CD4-positive, alpha-beta T cell (primary cell): ENCODE data around the gene SUMO4. TPM values are rescaled to one million over a fixed set of nuclear protein-coding genes. Genes with fewer than 3 reads are reported as not detected.

Experiments used
- ATAC-seq: fragments of 200-7000 bp; cut with Tn5 transposase; one replicate; pipeline ENCODE4 v1.10.0; 2022; ENCODE audit warnings: mild to moderate bottlenecking; ENCODE audit not compliant: poor library complexity
- CTCF ChIA-PET: fragments of 350-600 bp; sonication (Branson Sonifier 250); formaldehyde crosslinking; loops from one replicate; lab custom pipeline; 2021; ENCODE audit warnings: antibody characterized with exemption, inconsistent platforms; lab: Charles Lee
- POLR2A ChIA-PET: fragments of 350-600 bp; sonication (Branson Sonifier 250); formaldehyde crosslinking; loops from one replicate; lab custom pipeline; 2021; ENCODE audit warnings: antibody characterized with exemption, inconsistent platforms; lab: Charles Lee
- DNase-seq, 14 experiments: peaks; one replicate each; pipeline ENCODE4 v3.0.0-alpha.2; 2013 to 2020; ENCODE audit warnings: mixed read lengths in 2 of 14
- H3K27ac ChIP-seq, 2 donors: one replicate each; pipeline versions ENCODE4 v1.5.1 to v1.7.0; 2013; ENCODE audit warnings: low read length in 2 of 2, low read depth in 1 of 2, mild to moderate bottlenecking in 1 of 2
- H3K27me3 ChIP-seq, 2 experiments: 1 replicate in 1 of 2; 2 replicates in 1 of 2; pipeline versions ENCODE4 v1.6.1 to v1.7.0; 2013; ENCODE audit warnings: low read length in 2 of 2, control low read depth in 1 of 2, mild to moderate bottlenecking in 1 of 2, moderate library complexity in 1 of 2; ENCODE audit not compliant: insufficient read depth in 2 of 2, control insufficient read depth in 1 of 2
- H3K36me3 ChIP-seq: one replicate; pipeline ENCODE4 v1.6.1; 2013; ENCODE audit warnings: low read length, control low read depth; ENCODE audit not compliant: insufficient read depth
- H3K4me1 ChIP-seq: one replicate; pipeline ENCODE4 v1.6.1; 2013; ENCODE audit warnings: low read length, control low read depth; ENCODE audit not compliant: insufficient read depth
- H3K4me3 ChIP-seq: one replicate; pipeline ENCODE4 v1.5.1; 2013; ENCODE audit warnings: mild to moderate bottlenecking, low read length, moderate library complexity
- H3K9me3 ChIP-seq, 2 experiments: 1 replicate in 1 of 2; 2 replicates in 1 of 2; pipeline versions ENCODE4 v1.6.1 to v1.7.0; 2013; ENCODE audit warnings: low read length in 2 of 2, mild to moderate bottlenecking in 2 of 2, control low read depth in 1 of 2, moderate library complexity in 1 of 2; ENCODE audit not compliant: control insufficient read depth in 1 of 2, insufficient read depth in 1 of 2
- H3K27ac Mint-ChIP-seq: one replicate; pipeline ENCODE4 v1.8.0; 2020; ENCODE audit warnings: mixed read lengths
- H3K27me3 Mint-ChIP-seq: one replicate; pipeline ENCODE4 v1.8.0; 2021; ENCODE audit warnings: mixed read lengths
- H3K36me3 Mint-ChIP-seq: one replicate; pipeline ENCODE4 v1.8.0; 2021; ENCODE audit warnings: low read depth, mixed read lengths
- H3K4me1 Mint-ChIP-seq: one replicate; pipeline ENCODE4 v1.8.0; 2021; ENCODE audit warnings: low read depth, mixed read lengths
- H3K4me3 Mint-ChIP-seq: one replicate; pipeline ENCODE4 v1.8.0; 2020; ENCODE audit warnings: mild to moderate bottlenecking, mixed read lengths
- H3K9me3 Mint-ChIP-seq: one replicate; pipeline ENCODE4 v1.8.0; 2020; ENCODE audit warnings: mixed read lengths
- intact Hi-C, 2 experiments: fragments of 100-400 bp; cut with DNase I in 1 of 2; cut with micrococcal nuclease in 1 of 2; formaldehyde crosslinking; loops; one replicate each; pipeline versions ENCODE4 v1.15.1 to v1.9.0; 2023 to 2025; cut with DNase I, micrococcal nuclease
- total RNA-seq, 174 experiments: library from RNA in 2 of 174; stranded (reverse) in 2 of 174; gene quantifications; one replicate each; pipeline ENCODE4 v1.2.3 and lab custom pipeline; 2021 to 2026
- TF ChIP-seq, protein P1 (sequence below): fragments of 200-600 bp; IDR thresholded peaks from one replicate; pipeline ENCODE4 v1.8.0; 2022; ENCODE audit warnings: antibody characterized with exemption, mild to moderate bottlenecking

SUMO4 gene
- total RNA-seq, 2 experiments from 2014 or later: 8.6 to 8.7 TPM

DNA sequence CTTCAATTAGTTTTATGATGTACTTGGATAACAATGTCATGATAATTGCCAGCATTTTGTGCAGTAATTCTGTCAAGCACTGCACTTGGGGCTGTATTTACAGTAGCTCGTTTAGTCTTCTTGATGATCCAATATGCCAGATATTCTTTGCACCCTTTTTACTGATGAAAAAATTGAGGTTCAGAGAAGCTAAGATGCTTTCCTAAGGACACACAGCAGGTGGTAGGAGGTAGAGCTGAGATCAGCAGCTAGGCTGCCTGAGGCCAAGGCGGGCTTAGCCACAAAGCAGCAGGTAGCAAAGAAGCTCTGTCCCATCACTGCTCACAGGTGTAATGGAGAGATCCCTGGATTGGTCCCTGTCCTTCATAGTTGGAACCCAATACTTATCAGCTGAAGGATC is 33.3 kb downstream of the SUMO4 start:
- ChIA-PET POLR2A (interaction anchor here (0.6 to 2.0 kb wide), 3 partner anchors 13 to 402 kb away, joined by 3 to 7 read pairs (median 4); no protein-coding TSS in a partner anchor), CTCF (interaction anchor here (0.5 to 4.2 kb wide), 2 partner anchors 84 to 403 kb away, joined by 4 to 52 read pairs; no protein-coding TSS in a partner anchor)
- H3K9me3 Mint-ChIP-seq: no peaks in the 10 kb centered on the region
- intact Hi-C loops: loop anchor here (5.0 kb wide), 2 partner anchors 856 to 876 kb away; no protein-coding TSS in a partner anchor
- H3K27ac Mint-ChIP-seq: no peak overlapping the region
- no peaks in the 10 kb centered on the region for H3K9me3 ChIP-seq
- H3K36me3 ChIP-seq: no peaks in the 10 kb centered on the region
- DNase-seq (no peak), ATAC-seq (no peak)
- peaks cover 11% of the 10 kb centered on the region for H3K4me1 Mint-ChIP-seq
- H3K27me3 Mint-ChIP-seq: no peaks in the 10 kb centered on the region
- H3K4me3 Mint-ChIP-seq: no peak overlapping the region
- peaks cover 6% of the 10 kb centered on the region for H3K4me1 ChIP-seq
- no peak overlapping the region for H3K27ac ChIP-seq
- no peaks in the 10 kb centered on the region for H3K27me3 ChIP-seq
- no peak overlapping the region for H3K4me3 ChIP-seq
- TF ChIP-seq, protein P1, sequence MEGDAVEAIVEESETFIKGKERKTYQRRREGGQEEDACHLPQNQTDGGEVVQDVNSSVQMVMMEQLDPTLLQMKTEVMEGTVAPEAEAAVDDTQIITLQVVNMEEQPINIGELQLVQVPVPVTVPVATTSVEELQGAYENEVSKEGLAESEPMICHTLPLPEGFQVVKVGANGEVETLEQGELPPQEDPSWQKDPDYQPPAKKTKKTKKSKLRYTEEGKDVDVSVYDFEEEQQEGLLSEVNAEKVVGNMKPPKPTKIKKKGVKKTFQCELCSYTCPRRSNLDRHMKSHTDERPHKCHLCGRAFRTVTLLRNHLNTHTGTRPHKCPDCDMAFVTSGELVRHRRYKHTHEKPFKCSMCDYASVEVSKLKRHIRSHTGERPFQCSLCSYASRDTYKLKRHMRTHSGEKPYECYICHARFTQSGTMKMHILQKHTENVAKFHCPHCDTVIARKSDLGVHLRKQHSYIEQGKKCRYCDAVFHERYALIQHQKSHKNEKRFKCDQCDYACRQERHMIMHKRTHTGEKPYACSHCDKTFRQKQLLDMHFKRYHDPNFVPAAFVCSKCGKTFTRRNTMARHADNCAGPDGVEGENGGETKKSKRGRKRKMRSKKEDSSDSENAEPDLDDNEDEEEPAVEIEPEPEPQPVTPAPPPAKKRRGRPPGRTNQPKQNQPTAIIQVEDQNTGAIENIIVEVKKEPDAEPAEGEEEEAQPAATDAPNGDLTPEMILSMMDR: no peak
- no peaks in the 10 kb centered on the region for H3K36me3 Mint-ChIP-seq

DNA sequence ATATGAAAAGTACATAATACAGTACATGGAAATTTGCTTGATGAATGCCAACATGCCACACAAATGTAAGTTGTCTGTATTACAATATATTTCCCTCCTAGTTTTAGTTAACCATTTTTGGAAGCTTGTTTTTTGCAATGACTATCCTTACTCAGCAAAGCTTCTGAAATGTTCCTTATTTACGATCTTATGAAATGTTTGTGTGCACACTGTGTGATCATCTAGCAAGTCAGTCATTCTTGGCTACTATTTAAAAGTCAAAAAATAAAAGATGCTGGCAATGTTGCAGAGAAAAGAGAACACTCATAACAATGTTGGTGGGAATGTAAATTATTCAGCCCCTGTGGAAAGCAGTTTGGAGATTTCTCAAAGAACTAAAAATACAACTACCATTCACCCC is 33.8 kb downstream of the SUMO4 start:
- TF ChIP-seq, protein P1: no peak
- Histone ChIP-seq H3K4me3 (no peak overlapping the region), H3K36me3 (no peaks in the 10 kb centered on the region), H3K4me1 (peaks cover 6% of the 10 kb centered on the region), H3K9me3 (no peaks in the 10 kb centered on the region), H3K27me3 (no peaks in the 10 kb centered on the region), H3K27ac (no peak overlapping the region)
- H3K4me1 Mint-ChIP-seq: peaks cover 11% of the 10 kb centered on the region
- H3K36me3 Mint-ChIP-seq: no peaks in the 10 kb centered on the region
- ATAC-seq (no peak), DNase-seq (no peak)
- ChIA-PET POLR2A (interaction anchor here (0.6 kb wide), 1 partner anchor 14 kb away, joined by 3 read pairs; no protein-coding TSS in a partner anchor), CTCF (interaction anchor here (0.5 to 4.2 kb wide), 3 partner anchors 85 to 403 kb away, joined by 3 to 52 read pairs (median 4); no protein-coding TSS in a partner anchor)
- intact Hi-C loops: loop anchor here (5.0 kb wide), 2 partner anchors 857 to 877 kb away; no protein-coding TSS in a partner anchor
- no peak overlapping the region for H3K4me3 Mint-ChIP-seq
- H3K27ac Mint-ChIP-seq: no peak overlapping the region
- H3K9me3 Mint-ChIP-seq: no peaks in the 10 kb centered on the region
- no peaks in the 10 kb centered on the region for H3K27me3 Mint-ChIP-seq

DNA sequence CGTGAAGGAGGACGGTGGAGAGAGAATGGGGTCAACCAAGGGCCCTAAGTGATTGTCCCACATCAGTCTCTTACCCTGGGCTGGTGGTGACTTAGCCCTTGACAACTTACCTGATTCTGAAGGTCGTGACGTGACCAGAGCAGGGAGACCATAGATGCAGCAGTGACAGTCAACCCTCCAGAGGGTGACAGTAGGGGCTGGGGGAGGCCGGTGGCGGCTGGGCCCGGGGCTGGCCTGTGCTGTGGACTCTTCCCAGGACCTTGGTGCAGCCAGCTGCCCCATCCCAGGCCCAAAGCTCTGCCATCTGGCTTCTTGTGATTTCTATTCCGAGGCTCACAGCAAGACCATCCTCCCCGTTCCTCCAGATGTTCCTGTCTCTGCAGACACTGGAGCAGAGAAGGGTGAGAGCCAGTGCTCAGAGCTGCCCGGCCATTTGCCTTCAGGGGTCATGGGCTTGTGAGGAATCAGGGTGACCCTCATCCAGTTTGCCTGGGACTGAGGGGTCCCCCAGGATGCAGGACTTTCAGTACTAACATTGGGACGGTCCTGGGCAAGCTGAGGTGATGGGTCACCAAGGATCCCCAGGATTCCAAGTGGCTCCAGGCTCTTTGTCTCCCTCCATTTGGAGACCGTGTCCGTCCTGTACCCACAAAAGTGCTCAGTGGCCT is 36.0 kb downstream of the SUMO4 start:
- peaks cover 6% of the 10 kb centered on the region for H3K4me1 ChIP-seq
- TF ChIP-seq, protein P1: no peak
- H3K9me3 Mint-ChIP-seq: no peaks in the 10 kb centered on the region

More for the DNA sequence above, 36.0 kb downstream of the SUMO4 start:
- H3K36me3 ChIP-seq: no peaks in the 10 kb centered on the region
- CTCF ChIA-PET: no interaction called here
- H3K27me3 ChIP-seq: no peaks in the 10 kb centered on the region
- peaks cover 15% of the 10 kb centered on the region for H3K4me1 Mint-ChIP-seq
- no peak overlapping the region for H3K27ac ChIP-seq
- intact Hi-C loops: no loop called here
- no peak overlapping the region for H3K4me3 ChIP-seq
- H3K36me3 Mint-ChIP-seq: no peaks in the 10 kb centered on the region
- ATAC-seq (no peak), DNase-seq (no peak)
- no peaks in the 10 kb centered on the region for H3K9me3 ChIP-seq
- H3K27me3 Mint-ChIP-seq: no peaks in the 10 kb centered on the region
- POLR2A ChIA-PET: no interaction called here
- no peak overlapping the region for H3K27ac Mint-ChIP-seq
- H3K4me3 Mint-ChIP-seq: no peak overlapping the region
